GM19099 (cell line): ENCODE results near the gene NTNG2.

Experiments used
- POLR2A ChIP-seq: IDR thresholded peaks from 3 replicates; pipeline ENCODE4 v1.6.1; 2011; ENCODE audit warnings: low read depth; ENCODE audit not compliant: insufficient read length; ENCODE audit errors: extremely low read depth

Gene NTNG2

GRCh38 chr9:132141948-132142594 lies 19.8 kb upstream of the NTNG2 start:
- TF ChIP-seq POLR2A = no peak

- no peak for TF ChIP-seq POLR2A
These were observed 18.9 kb upstream of the NTNG2 start for GRCh38 chr9:132142924-132143323.

GRCh38 chr9:132143359-132143758 lies 18.5 kb upstream of the NTNG2 start:
- TF ChIP-seq POLR2A = no peak

GRCh38 chr9:132144708-132145365 lies 17.0 kb upstream of the NTNG2 start:
- no peak for TF ChIP-seq POLR2A

GRCh38 chr9:132146039-132146438 lies 15.8 kb upstream of the NTNG2 start:
- TF ChIP-seq POLR2A = no peak

GRCh38 chr9:132146575-132146974 lies 15.3 kb upstream of the NTNG2 start:
- no peak for TF ChIP-seq POLR2A

GRCh38 chr9:132147331-132147730 lies 14.5 kb upstream of the NTNG2 start:
- TF ChIP-seq POLR2A = no peak

- no peak for TF ChIP-seq POLR2A
These were observed 14.0 kb upstream of the NTNG2 start for GRCh38 chr9:132147839-132148238.

GRCh38 chr9:132150256-132150655 lies 11.6 kb upstream of the NTNG2 start:
- no peak for TF ChIP-seq POLR2A

- no peak for TF ChIP-seq POLR2A
These were observed 10.7 kb upstream of the NTNG2 start for GRCh38 chr9:132151118-132151517.

GRCh38 chr9:132152231-132152630 lies 9.6 kb upstream of the NTNG2 start:
- no peak for TF ChIP-seq POLR2A

- TF ChIP-seq POLR2A = no peak
These were observed 6.8 kb upstream of the NTNG2 start for GRCh38 chr9:132154863-132155567.

- TF ChIP-seq POLR2A = no peak
These were observed 6.3 kb upstream of the NTNG2 start for GRCh38 chr9:132155568-132155895.

- TF ChIP-seq POLR2A = no peak
These were observed 5.6 kb upstream of the NTNG2 start for GRCh38 chr9:132156262-132156661.

GRCh38 chr9:132157347-132158116 lies 4.3 kb upstream of the NTNG2 start:
- no peak for TF ChIP-seq POLR2A
